HG02885 (cell line): Measurements from ENCODE around the gene NFILZ.

Experiments
- ATAC-seq: cut with Tn5 transposase; IDR thresholded peaks from one replicate; pipeline ENCODE4 v1.9.1; 2021; ENCODE audit warnings: mild to moderate bottlenecking; ENCODE audit not compliant: unreplicated experiment, poor library complexity

Gene NFILZ

DNA sequence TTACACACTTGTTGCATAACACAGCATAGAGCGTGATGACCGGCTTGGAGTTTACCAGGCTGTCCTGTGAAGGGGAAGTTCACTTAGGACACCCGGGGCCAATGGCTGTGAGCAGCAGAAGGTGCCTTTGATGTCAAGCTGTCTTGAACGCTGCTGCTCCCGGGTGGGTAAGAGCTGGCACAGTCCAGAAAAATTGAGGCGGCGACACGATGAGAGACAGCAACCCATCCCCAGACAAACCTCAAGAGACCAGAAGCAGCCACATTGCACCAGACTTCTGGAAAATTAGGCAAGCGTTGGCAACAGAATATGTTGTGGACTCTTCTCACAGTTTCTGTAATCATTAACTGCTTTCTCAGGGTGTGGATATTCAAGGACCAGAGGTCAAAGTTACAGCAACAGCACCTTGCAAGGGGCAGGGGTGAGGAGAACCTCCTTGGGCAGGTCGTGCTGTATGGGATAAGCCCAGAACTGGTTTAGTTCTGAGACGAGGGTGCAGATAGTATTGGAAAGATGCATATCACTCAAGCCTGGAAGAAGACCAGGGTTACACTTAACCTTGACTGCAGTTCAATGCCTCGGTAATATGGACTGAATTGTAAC is 10.1 kb downstream of the NFILZ start:
- ATAC-seq, result no peak

DNA sequence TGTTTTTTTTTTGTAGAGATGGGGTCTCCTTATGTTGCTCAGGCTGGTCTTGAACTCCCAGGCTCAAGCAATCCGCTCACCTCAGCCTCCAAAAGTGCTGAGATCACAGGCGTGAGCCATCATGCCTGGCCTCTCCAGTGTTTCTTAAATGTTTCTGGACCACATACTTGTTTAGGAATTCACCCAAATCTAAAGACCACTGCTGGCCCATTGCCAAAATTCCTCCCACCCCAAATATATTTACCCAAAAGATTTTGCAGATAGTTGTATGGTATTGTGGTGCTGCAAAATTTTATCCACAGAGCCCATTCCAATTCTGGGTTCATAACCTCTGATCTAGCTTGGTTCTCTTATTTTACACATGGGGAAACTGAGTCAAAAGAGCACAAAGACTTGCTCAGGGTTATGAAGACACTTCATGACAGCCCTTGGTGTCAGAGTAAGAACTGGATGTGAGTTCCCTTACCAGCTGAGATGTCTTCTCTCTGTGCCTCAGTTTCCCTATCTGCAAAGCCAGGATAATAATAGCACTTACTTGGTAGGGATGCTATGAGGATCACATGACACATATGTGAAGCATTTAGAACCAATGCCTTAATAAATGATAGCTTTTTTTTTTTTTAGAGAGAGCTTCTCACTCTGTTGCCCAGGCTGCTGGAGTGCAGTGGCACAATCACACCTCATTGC is 10.9 kb downstream of the NFILZ start:
- no peak for ATAC-seq

DNA sequence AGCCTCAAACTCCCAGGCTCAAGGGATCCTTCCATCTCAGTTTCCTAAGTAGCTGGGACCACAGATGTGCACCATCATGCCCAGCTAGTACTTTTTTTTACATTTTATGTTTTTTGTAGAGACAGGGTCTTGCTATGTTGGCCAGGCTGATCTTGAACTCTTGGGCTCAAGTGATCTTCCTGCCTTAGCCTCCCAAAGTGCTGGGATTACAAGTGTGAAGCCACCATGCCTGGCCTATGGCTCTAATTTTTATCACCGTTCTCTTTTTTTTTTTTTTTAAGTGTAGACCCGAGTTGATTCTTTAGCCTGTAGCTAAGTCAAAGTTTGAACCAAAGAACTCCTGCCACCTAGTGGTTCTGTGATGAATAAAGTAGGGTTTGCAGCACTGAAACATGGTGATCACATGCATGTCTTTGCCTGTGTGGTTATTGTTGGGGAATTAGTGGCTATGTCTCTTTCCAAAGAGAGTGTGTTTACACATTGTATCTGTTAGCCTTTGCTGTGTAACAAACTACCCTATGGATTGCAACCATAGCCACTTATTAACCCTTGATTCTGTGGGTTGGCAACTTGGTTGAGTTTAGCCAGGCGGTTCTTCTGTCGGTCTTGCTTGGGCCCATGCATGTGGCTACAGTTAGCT is 11.6 kb downstream of the NFILZ start:
- no peak for ATAC-seq

DNA sequence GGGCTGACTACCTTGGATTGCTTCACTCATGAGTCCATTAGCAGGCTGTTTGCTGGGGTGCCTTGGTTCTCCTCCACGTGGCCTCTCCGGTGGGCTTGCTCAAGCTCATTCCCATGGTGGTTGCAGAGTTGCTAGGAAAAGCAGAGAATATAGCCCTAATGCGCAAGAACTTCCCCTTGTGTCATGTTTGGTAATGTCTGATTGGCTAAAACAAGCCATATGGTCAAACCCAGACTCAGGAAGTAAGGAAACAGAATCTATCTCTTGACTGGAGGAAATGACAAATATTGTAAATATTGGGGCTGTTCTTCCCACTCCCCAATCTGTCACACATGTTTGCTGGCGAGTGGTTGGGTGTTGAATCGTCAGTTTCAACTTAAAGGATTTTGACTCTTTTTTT is 12.1 kb downstream of the NFILZ start:
- ATAC-seq, result no peak

DNA sequence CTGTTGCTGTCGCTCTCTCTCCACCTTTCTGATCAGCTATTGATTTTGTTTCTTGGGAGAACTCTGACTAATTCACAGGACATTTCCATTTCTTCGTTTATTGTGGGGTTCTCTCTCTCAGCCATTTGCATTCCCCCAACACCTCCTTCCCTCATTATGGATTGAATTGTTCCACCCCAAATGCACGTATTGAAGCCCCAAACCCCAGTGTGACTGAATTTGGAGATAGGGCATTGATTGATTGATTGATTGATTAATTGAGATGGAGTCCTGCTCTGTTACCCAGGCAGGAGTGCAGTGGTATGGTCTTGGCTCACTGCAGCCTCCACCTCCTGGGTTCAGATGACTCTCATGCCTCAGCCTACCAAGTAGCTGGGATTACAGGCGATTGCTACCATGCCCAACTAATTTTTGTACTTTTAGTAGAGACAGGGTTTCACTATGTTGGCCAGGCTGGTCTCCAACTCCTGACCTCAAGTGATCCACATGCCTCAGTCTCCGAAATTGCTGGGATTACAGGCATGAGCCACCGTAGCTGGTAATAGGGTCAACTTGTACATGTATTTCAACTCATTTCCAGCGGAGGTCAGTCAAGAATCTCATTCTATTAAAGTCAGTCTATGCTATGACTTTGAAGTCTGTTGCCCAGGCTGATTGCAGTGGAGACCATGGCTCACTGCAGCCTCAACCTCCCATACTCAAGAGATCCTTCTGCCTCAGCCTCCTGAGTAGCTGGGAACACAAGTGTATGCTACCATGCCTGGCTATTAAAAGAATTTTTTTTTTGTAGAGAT is 13.6 kb downstream of the NFILZ start:
- no peak for ATAC-seq

DNA sequence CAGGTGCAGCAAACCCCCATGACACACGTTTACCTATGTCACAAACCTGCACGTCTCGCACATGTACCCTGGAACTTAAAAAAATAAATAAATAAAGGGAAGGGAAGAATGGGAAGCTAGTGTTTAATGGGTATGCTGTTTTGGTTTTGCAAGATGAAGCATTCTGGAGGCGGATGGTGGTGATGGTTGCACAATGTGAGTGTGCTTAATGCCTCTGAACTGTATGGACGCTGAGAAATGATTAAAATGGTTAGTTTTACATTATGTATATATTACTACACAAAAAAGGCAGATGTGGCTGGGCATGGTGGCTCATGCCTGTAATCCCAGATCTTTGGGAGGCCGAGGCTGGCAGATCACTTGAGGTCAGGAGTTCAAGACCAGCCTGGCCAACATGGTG is 17.8 kb downstream of the NFILZ start:
- no peak for ATAC-seq

DNA sequence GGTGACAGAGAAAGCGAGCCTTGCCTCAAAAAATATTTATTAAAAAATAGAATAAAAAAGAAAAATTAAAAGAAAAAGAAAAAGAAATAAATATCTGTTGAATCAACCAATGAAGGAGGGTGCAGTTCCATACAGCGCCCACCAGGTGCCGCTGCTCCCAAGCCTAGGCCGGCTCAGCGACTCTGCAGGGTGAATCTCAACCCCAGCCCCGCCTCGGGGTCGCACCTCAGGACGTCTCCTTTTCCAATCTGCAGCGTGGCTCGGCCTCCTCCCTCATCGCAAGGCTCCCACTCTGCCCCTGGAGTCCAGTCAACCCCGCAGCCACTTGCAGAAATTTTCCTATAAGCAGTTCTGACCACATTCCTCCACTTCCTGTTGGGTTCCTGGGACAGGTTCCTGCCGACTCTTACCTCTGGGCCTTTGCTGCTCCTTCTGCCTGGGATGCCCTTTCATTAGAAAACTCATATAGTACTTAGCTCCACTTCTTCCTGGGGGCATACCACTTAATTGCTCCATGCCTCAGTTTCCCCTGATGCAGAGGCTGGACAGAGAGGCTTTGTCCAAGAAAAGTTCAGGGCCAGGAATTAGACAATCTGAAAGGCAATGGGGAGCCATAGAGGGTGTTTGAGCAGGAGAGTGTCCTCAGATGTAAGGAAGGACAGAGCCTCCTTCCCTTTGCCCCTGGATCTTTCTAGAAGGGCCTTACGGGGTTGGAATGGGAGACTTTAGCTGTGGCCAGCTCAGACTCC is 24.3 kb downstream of the NFILZ start:
- ATAC-seq, result no peak

DNA sequence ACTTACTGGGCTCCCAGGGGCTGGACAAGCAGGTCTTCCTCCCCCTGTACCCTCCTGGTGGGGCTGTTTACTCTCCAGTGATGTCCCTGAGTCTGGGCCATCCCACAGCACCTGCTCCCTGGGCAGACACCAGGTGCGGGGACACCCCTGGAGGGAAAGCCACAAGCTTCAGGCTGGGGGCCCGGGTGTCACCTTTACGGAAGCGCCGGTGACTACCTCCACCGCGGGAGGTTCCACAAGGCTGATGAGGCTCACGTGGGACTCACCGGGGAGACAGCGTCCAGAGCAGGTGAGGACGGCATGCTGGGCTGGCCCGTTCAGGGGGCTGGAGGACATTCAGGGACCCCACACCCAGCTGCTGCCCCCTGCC is 24.9 kb downstream of the NFILZ start:
- ATAC-seq, result no peak

DNA sequence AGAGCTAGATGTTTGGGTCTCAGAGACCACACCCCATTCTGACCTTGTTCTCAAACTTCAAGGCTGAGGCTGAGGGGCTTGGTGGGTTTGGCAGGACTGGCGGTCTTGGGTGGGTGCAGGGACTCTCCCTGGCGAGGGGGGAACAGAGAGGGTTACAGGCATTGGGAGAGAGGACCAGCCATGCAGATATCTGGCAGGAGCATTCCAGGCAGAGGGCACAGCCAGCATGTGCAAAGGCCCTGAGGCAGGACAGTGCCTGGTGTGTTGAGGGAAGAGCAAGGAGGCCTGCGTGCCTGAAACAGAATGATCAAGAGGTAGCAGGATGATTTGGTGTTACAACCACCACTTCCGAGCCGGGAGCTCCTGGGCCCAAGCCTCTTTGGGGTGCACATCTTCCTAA is 27.4 kb downstream of the NFILZ start:
- no peak for ATAC-seq

DNA sequence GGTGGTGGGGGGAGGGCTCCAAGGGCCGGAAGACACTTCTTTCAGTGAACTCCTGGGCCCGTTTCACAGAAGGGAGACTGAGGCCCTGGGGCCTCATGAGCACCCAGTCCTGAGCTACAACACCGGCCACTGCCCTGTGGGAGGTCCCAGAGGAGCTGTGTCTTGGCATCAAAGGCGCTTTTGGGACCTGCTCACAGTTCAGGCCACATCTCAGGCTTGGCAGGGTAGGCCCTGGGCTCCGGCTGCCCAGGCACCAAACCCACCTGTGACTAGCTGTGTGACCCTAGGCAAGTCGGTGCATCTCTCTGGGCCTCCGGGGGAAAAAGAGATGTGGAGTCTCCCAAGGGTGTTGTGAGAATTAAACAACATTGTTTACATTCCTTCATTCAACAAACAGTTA is 29.5 kb downstream of the NFILZ start:
- no peak for ATAC-seq

DNA sequence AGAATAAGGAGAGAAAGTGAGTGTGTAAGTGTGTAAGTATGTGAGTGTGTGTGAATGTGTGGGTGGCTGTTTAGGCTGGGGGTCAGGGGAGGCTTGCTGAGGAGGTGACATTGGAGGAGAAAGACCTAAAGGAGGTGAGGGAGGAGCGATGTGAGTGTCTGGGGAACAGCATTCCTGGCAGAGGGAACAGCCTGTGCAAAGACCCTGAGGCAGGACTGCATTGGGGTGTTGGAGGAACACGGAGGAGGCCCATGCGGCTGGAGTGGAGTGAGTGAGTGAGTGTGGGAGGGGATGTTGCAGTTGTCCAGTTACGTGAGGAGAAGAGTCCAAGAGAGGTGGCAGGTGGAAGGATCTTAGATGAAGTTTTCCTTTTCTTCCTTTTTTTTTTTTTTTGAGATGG is 31.8 kb downstream of the NFILZ start:
- no peak for ATAC-seq

DNA sequence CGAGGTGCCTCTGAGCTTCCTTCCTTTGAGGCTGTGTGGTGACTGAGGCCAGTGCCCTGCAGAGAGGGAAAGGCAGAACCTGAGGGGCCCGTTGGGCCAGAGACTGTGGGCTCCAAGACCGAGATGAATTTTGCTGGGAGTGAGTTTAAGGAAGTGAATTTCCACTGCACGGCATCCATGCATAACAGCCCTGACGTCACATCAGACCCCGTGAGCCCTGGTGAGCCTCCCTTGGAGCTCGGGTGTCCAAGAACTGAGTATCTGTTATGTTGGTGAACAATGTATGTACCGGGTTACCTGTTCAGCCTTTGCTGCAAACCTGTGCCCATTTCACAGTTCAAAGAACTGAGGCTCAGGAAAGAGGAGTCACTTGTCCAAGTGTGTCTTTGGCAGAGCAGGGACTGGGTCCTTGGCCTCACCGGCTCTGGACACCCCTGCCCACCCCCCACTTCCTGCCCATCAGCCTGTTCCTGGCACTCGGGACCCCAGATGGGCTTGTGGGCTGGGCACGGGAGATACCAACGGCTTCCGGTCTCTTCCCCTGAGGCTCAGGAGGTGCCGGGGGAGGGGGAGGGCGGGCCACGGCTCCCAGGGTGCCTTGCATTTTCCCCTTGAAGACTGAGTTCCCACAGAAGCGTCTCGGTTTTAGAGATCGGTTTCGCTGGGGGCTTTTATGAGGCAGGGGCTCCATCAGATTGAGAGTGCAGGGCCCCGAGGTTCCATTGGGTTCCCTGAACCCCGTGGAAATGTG is 33.7 kb downstream of the NFILZ start:
- no peak for ATAC-seq

DNA sequence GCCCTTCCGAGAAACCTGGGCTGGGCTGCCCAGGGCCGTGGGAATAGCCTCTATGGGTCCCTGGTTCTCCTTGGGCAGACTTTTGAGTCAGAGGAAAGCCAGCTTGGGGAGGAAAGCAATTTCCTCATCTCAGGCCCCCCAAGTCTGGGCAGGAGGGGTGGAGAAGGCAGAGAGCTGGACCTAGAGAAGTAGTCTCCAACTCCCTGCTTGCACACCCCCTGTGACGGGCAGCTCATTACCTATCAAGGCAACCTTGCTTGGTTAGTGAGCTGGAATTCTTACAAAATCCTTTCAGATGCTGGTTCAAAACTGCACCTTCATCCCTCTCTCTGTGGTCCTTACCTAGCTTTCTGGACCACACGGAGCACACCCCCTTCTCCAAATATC is 34.2 kb downstream of the NFILZ start:
- ATAC-seq, result no peak

DNA sequence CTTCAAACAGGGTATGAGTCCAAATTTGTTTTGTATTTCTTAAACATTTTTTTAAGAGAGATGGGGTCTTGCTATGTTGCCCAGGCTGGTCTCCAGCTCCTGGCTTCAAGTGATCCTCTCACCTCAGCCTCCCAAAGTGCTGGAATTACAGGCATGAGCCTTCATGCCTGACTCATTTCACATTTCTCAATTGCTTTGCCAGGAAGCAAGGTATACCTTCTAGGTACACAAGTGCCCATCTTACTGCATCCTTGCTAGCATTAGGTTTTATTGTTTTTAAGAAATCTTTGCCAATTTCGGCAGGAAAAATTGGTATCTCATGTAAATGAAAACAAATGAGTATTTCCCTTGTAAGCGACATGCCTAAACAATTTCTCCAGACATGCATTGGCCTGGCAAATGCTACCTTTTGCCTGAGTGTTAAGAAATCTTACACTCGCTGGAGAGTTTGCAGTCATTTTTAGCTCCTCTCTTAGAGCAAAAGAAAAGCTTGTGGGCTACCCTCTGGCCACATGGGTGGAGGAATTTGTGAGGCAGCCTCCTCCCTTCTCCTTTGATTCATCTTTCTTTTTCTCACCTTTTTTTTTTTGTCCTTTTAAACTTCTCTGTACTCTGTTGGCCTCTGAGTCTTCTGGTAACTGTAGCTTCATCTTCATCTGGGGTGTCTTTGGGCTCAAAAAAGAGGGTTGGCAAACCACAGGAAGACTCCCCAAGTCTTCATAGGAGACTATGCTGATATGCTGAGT is 35.2 kb downstream of the NFILZ start:
- no peak for ATAC-seq

DNA sequence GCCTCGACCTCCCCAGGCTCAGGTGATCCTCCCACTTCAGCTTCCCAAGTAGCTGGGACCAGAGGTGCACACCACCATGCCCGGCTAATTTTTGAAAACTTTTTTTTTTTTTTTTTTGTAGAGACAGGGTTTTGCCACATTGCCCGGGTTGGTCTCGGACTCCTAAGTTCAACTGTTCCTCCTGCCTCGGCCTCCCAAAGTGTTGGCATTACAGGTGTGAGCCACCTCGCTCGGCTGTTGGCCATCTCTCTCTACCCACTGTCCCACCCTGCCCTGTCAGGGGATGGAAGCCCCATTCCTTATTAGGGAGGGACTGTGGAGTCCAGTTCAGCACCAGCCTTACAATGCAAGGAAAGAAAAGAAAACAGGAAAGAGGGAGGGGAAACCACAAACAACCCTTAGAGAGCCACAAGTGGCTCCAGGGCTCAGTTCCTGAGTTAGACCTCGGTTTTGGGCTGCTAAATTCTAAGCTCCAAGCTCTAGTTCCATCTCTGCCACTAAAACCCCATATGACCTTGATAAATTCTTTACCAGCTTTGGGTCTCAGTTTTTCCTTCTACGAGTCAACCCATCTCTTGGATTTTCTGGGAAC is 36.5 kb downstream of the NFILZ start:
- ATAC-seq, result no peak

DNA sequence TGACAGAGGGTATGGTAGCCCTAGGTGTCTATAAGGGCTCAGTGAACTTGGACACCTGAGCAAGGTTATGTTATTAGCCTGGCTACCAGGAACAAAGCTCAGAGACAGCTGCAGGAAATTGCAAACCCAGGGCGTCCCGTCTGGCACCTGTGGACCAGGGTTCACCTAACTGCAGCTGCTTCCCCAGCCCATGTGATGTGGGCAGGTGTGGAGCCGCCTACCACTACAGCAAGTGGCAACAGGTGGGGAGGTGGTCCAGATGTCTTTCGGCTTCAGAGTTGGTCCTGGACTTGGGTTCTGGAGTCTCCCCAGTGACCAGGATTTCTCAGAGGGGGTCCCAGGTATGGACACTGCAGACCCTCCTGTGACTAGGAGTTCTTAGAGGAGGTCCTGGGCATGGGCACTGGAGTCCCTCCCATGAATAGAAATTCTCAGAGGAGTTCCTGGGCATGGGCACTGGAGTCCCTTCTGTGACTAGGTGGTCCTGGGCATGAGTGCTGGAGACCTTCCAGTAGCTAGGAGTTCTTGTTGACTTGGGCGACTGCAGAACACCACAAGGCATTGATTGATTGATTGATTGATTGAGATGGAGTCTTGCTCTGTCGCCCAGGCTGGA is 43.0 kb downstream of the NFILZ start:
- no peak for ATAC-seq

DNA sequence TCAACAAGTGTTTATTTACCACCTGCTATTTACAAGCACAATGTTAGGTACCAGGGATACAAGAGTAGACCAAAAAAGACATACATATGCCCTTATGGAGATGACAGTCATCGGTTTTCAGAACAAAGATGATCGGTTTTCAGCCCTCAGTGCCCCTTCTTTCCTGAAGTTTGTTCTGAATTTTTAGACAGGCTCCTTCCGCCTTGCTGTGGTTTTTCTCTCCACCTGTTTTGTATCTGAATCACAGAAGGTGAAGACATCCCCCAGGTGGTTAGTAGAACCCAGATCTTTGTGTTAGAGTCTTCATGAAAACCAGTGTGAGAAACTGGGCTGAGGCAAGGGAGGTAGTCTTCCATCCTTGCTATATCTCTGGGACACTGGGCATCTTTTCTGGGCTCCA is 44.6 kb downstream of the NFILZ start:
- no peak for ATAC-seq

DNA sequence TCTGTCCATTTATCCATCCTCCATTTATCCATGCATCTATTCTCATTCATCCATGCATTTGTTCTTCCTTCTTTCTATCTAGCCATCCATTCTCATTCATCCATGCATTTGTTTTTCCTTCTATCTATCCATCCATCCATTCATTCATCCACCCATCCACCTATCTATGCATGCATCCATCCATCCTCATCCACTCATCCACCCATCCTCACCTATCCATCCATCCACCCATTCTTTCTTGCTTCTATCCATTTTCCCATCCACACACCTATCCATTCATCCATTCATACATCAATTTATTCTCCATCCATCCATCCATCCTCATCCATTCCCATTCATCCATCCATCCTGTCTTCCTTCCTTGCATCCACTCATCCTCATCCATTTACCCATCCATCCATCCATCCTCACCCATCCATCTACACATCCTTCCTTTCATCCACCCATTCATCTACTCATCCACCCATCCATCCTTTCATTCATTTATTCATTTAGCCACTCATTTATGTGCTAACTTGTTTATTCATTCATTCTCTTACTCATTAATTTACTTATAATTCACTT is 47.9 kb downstream of the NFILZ start:
- ATAC-seq, result no peak
